PFSK-1 (cell line): ENCODE data around the gene PPM1L.

ENCODE experiments used
- POLR2AphosphoS5 ChIP-seq: IDR thresholded peaks from 2 replicates; pipeline ENCODE4 v1.6.1; 2012; ENCODE audit warnings: low read depth, mild to moderate bottlenecking, control low read depth, low read length, moderate library complexity
- TAF1 ChIP-seq: IDR thresholded peaks from 2 replicates; pipeline ENCODE4 v1.6.1; 2012; ENCODE audit warnings: low read length, control low read depth, borderline replicate concordance; ENCODE audit not compliant: insufficient read depth

DNA sequence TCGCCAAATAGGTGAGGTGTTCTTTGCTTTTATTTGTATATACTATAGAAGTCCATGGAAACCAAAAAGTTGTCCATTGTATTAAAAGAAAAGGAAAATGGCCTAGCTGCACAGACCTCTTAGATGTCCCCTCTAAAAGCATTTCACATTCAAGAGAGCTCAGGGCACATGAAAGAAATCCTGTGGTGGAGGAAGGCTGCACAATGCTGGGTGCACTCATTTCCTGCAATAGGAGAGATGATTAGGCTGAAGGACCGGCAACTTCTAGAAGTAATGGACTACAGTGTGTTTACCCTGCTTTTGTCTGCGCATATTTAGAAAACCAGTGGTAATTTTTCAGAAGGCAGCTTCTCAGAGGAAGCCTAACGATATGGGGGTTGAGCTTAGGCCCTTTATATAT, 25.4 kb downstream of the PPM1L start:
- TF ChIP-seq POLR2AphosphoS5 = no peak
- TF ChIP-seq TAF1 = no peak
